Esophagus squamous epithelium (tissue), 5 donors: Measurements from ENCODE around the gene ZNF492. TPM values are rescaled to one million over a fixed set of nuclear protein-coding genes. Genes with fewer than 3 reads are reported as not detected.

Experiments used
- DNase-seq: peaks from one replicate; lab custom pipeline; 2025; lab: John Stamatoyannopoulos, UW
- H3K27ac ChIP-seq, 4 donors: fragments of 200-600 bp; sonication (generic); one replicate each; pipeline ENCODE4 v1.5.1; 2016 to 2019; ENCODE audit warnings: mild to moderate bottlenecking in 1 of 4
- H3K27me3 ChIP-seq, 4 donors: fragments of 200-600 bp; sonication (generic); 1 replicate in 3 of 4; 2 replicates in 1 of 4; pipeline versions ENCODE4 v1.5.1 to v1.6.0; 2017 to 2021; ENCODE audit warnings: antibody characterized with exemption in 1 of 4
- H3K36me3 ChIP-seq, 3 donors: fragments of 200-600 bp; sonication (generic); one replicate each; pipeline ENCODE4 v1.5.1; 2016 to 2019
- H3K4me1 ChIP-seq, 3 donors: fragments of 200-600 bp; sonication (generic); one replicate each; pipeline ENCODE4 v1.5.1; 2017 to 2019
- H3K4me3 ChIP-seq, 4 donors: fragments of 200-600 bp; sonication (generic); 1 replicate in 3 of 4; 2 replicates in 1 of 4; pipeline ENCODE4 v1.5.1; 2016 to 2019; ENCODE audit warnings: mild to moderate bottlenecking in 2 of 4, moderate library complexity in 1 of 4
- H3K9me3 ChIP-seq, 3 donors: fragments of 200-600 bp; sonication (generic); one replicate each; pipeline ENCODE4 v1.5.1; 2016 to 2019
- POLR2A ChIP-seq, 4 donors: fragments of 450-650 bp; IDR thresholded peaks; one replicate each; pipeline ENCODE4 v1.6.1; 2017; ENCODE audit warnings: antibody characterized with exemption in 4 of 4, mild to moderate bottlenecking in 4 of 4, moderate library complexity in 3 of 4
- WGBS, 2 donors: methylation state at CpG; one replicate each; pipeline ENCODE4 v1.1.5; 2018; 5-methylcytosine and 5-hydroxymethylcytosine counted together
- intact Hi-C: fragments of 100-400 bp; cut with DNase I; formaldehyde crosslinking; loops from one replicate; pipeline ENCODE4 v1.15.0; 2022
- total RNA-seq, 4 donors: library from RNA; depleted of rRNA; stranded (reverse); fragments of >200 nt; gene quantifications; one replicate each; pipeline ENCODE4 v1.1.0, GENCODE V29; 2016
- TF ChIP-seq, protein P1 (sequence below), 6 experiments: fragments of 450-650 bp in 4 of 6; fragments of 200-600 bp in 2 of 6; sonication (generic) in 2 of 6; IDR thresholded peaks; one replicate each; pipeline ENCODE4 v1.5.1; 2016 to 2019; ENCODE audit warnings: antibody characterized with exemption in 6 of 6, mild to moderate bottlenecking in 4 of 6, moderate library complexity in 4 of 6
- donor health status: DM: yes; HTN: yes; CAD: no.

Gene ZNF492
- total RNA-seq, 4 donors from 2014 or later, result 0.09 to 0.95 (median 0.23) TPM

DNA sequence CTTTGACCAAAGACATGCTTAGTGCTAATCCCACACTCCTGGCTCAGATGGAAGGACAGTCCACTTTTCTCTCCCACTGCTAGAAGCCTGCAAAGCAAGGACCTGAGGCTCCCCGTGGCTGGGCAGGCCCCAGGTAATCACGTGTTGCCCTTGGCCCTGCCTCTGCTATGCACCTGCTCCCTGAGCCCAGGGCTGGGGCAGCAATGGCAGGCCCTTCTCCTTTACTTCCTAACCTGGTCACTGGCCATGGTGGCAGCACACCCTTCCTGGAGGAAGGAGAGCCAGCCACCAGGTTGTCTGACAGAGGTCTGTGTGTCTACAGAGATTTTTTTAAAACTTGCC, 27.9 kb upstream of the ZNF492 start:
- no peaks in the 10 kb centered on the region for H3K4me1 ChIP-seq
- H3K9me3 ChIP-seq, result peaks cover 0 to 34% (median 0%) of the 10 kb centered on the region in 3 donors
- no peak for DNase-seq
- H3K27ac ChIP-seq, result no peak overlapping the region
- no peaks in the 10 kb centered on the region for H3K27me3 ChIP-seq
- TF ChIP-seq POLR2A (IDR thresholded peaks at IDR 0.05), result no peak
- TF ChIP-seq, protein P1, sequence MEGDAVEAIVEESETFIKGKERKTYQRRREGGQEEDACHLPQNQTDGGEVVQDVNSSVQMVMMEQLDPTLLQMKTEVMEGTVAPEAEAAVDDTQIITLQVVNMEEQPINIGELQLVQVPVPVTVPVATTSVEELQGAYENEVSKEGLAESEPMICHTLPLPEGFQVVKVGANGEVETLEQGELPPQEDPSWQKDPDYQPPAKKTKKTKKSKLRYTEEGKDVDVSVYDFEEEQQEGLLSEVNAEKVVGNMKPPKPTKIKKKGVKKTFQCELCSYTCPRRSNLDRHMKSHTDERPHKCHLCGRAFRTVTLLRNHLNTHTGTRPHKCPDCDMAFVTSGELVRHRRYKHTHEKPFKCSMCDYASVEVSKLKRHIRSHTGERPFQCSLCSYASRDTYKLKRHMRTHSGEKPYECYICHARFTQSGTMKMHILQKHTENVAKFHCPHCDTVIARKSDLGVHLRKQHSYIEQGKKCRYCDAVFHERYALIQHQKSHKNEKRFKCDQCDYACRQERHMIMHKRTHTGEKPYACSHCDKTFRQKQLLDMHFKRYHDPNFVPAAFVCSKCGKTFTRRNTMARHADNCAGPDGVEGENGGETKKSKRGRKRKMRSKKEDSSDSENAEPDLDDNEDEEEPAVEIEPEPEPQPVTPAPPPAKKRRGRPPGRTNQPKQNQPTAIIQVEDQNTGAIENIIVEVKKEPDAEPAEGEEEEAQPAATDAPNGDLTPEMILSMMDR (IDR thresholded peaks at IDR 0.05), result no peak
- H3K4me3 ChIP-seq, result no peak overlapping the region
- WGBS, 2 donors, result 33% methylated on average over 1 of the region's 2 CpGs; no CpG with 5 or more reads in 1 of the 2 donors
- no peaks in the 10 kb centered on the region for H3K36me3 ChIP-seq
- intact Hi-C loops, result no loop called here

DNA sequence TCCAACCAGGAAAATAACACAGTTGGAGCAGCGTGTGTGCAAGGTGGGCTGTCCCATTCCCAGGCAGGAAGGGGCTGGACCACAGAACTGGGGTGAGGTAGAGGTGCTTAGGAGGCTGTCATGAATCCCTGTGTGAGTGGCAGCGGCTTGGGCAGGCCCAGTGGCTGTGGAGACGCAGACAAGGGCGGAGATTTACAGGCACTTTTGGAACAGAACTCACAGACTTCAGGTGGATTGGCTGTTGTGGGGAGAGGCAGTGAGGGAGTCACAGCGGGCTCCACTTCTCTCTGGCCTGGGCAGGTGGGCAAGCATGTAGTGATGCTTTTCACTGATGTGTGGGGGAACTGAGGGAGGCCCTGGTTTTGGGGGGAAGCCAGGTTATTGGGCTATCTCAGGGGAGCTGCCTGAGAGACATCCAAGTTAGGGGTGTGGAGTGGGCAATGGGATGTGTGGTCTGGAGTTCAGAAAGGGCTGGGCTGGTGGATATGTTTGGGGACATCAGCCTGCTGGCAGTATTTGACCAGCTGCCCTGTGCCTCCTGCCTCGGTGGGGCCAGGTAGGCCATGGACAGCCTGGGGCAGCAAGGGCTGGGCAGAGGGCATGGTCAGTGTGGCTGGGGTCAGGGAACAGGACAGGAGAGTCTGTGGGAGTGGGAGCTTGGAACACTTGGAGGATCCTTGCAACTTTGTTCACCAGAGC, 27.0 kb upstream of the ZNF492 start:
- Histone ChIP-seq H3K27ac (no peak overlapping the region), H3K36me3 (no peaks in the 10 kb centered on the region), H3K9me3 (peaks cover 0 to 26% (median 0%) of the 10 kb centered on the region in 3 donors), H3K27me3 (no peaks in the 10 kb centered on the region), H3K4me1 (no peaks in the 10 kb centered on the region), H3K4me3 (no peak overlapping the region)
- TF ChIP-seq POLR2A (IDR thresholded peaks at IDR 0.05), result no peak
- TF ChIP-seq, protein P1 (IDR thresholded peaks at IDR 0.05), result no peak
- no peak for DNase-seq
- 61 to 65% methylated on average over 5 to 6 of the region's 6 CpGs for WGBS, 2 donors
- intact Hi-C loops, result no loop called here

DNA sequence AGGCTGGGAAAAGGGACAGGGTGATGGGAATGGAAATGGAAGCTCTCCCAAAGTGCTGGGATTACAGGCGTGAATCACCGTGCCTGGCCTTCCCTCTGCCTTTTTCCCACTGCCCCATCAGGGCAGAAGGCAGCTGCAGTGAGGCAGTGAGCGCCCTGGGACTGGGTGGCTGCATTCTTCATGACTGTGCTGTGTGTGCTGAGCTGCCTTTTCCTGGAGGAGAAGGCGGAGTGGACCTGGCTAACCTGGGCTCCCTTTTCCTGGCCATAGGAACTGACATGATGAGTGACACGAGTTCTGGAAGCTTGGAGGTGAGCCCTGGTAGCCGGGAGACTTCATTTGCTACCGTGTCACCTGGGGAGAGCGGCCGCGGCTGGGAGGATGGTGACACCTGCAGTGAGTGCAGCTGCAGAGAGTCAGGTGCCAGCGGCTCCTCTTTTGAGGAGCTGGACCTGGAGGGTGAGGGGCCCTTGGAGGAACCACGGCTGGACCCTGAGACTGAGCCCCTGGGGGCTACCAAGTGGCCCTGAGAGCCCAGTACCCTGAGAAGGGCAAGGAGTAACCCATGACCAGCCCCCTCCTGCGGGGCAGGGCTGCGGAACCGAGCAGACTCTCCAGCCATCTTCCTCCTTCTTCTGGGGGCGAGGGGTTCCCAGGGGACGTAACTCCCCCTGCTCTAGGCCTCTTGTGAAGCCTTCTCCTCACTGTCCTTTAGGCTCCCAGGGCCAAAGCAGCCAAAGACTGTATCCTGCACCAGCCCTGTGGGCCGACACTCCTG, 26.3 kb upstream of the ZNF492 start:
- intact Hi-C loops, result no loop called here
- Histone ChIP-seq H3K27ac (no peak overlapping the region), H3K36me3 (no peaks in the 10 kb centered on the region), H3K4me3 (no peak overlapping the region), H3K9me3 (peaks cover 0 to 19% (median 0%) of the 10 kb centered on the region in 3 donors), H3K4me1 (no peaks in the 10 kb centered on the region), H3K27me3 (no peaks in the 10 kb centered on the region)
- WGBS, 2 donors, result 70 to 86% methylated on average over 10 to 13 of the region's 18 CpGs
- TF ChIP-seq, protein P1 (IDR thresholded peaks at IDR 0.05), result no peak
- no peak for DNase-seq

DNA sequence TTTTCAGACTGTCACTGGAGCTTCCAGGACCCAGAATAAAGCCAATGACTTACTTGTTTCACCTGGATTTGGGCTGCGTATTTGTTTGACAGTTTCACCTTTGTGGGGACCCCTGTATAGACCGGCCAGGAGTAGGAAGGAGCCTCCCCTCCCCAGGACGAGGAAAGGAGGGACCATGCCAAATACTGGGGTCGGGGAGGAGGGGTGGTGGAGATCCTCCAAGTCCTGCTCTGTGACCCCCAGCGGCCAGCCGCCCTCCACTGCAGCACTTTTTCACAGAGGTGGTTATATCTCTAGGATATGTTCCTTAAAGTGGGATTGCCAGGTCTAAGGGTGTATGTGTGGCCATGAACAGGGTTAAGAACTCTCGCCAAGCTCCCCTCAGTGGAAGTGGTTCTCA, 25.7 kb upstream of the ZNF492 start:
- intact Hi-C loops, result no loop called here

More for the DNA sequence above, 25.7 kb upstream of the ZNF492 start:
- no peak overlapping the region for H3K27ac ChIP-seq
- no peaks in the 10 kb centered on the region for H3K36me3 ChIP-seq
- no peak for DNase-seq
- WGBS, 2 donors, result 70 to 92% methylated on average over 1 to 4 of the region's 7 CpGs
- H3K27me3 ChIP-seq, result no peaks in the 10 kb centered on the region
- H3K4me1 ChIP-seq, result no peaks in the 10 kb centered on the region
- H3K9me3 ChIP-seq, result peaks cover 0 to 14% (median 0%) of the 10 kb centered on the region in 3 donors
- H3K4me3 ChIP-seq, result no peak overlapping the region
- TF ChIP-seq POLR2A (IDR thresholded peaks at IDR 0.05), result no peak
- TF ChIP-seq, protein P1 (IDR thresholded peaks at IDR 0.05), result no peak
